ENCODE measurements around the gene OR6B3.

OR6B3 gene

DNA sequence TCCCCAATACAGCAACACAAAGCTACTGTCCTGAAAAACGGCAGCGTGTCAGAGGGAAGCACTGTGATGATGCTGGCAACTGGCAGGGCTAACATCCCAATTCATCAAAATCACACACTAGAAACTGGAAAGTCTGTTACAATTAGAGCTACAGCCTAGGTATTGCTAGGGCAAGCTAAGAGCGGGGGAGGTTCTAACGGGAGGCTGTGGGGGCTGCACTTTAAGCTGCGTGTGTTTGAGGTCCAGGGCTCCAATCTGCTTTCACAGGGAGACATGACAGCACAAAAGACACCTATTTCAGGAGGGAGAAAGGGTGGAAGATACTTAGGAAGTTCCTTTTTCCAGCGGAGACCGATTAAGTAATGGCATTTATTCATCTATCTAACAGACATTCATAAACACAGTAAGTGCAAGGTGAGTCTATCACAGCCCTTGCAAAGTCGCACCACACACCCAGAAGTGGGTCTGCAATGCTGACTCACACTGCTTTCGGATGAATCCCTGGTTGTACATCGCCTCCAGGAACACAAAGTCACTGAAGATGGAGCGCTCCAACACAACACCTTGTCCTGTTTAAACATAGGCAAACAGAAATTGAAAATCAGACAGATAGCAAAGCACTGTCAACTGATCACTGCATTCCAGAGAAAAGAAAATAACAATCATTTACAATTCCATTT lies 35.1 kb downstream of the OR6B3 start:
- TF ChIP-seq, protein P1, sequence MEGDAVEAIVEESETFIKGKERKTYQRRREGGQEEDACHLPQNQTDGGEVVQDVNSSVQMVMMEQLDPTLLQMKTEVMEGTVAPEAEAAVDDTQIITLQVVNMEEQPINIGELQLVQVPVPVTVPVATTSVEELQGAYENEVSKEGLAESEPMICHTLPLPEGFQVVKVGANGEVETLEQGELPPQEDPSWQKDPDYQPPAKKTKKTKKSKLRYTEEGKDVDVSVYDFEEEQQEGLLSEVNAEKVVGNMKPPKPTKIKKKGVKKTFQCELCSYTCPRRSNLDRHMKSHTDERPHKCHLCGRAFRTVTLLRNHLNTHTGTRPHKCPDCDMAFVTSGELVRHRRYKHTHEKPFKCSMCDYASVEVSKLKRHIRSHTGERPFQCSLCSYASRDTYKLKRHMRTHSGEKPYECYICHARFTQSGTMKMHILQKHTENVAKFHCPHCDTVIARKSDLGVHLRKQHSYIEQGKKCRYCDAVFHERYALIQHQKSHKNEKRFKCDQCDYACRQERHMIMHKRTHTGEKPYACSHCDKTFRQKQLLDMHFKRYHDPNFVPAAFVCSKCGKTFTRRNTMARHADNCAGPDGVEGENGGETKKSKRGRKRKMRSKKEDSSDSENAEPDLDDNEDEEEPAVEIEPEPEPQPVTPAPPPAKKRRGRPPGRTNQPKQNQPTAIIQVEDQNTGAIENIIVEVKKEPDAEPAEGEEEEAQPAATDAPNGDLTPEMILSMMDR (IDR thresholded peaks at IDR 0.05; ENCODE audit: low read depth, low read length, missing control alignments): no peak
- no peak overlapping the region for H3K4me3 ChIP-seq (ENCODE audit: low read depth, low read length)
- in situ Hi-C loops (cut with HindIII; ENCODE audit: low sequenced_read_pairs): no loop called here
- DNase-seq (ENCODE audit: low read depth): no peak

DNA sequence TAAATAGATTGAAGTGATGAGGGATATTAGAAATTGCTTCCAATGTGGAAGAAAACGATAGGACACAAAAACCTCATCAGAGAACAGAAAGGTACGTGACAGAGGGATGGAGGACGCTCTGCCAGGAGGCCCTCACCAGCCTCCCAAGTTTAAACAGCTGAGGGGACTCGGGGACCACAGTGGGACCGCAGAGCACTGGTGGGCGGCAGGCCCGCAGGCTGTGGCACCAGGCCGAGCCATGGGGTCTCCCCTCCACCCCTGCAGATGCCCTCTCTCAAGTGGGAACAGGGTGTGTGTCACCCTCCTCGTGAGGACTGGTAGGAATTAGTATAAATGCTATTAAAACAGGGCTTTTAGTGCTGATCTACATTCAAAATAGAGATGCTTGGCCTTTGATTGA lies 39.0 kb downstream of the OR6B3 start:
- TF ChIP-seq, protein P1 (IDR thresholded peaks at IDR 0.05; ENCODE audit: low read depth, low read length, missing control alignments): no peak
- DNase-seq (ENCODE audit: low read depth): no peak
- H3K4me3 ChIP-seq (ENCODE audit: low read depth, low read length): no peak overlapping the region
- in situ Hi-C loops (cut with HindIII; ENCODE audit: low sequenced_read_pairs): no loop called here

DNA sequence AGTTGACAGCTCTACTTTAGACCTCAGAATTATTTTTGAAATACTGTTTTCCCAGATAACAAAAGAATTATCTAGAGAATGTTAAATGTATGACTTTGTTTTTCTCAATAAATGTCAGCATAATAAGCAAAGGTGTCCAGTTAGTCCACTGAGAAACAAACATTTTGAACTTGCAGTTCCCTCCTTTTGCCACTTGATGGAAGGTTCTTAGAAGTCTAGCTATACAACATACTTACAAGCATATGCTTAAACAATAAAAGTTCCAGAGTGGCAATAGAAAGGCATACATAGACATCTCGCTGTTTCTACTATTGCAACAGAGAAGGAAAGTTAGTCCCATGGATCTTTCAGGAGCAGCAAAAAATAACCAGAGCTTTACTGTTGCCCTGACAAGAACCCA lies 40.0 kb downstream of the OR6B3 start:
- no peak overlapping the region for H3K4me3 ChIP-seq (ENCODE audit: low read depth, low read length)
- DNase-seq (ENCODE audit: low read depth): no peak
- TF ChIP-seq, protein P1 (IDR thresholded peaks at IDR 0.05; ENCODE audit: low read depth, low read length, missing control alignments): peak; percentile 34
- in situ Hi-C loops (cut with HindIII; ENCODE audit: low sequenced_read_pairs): no loop called here

DNA sequence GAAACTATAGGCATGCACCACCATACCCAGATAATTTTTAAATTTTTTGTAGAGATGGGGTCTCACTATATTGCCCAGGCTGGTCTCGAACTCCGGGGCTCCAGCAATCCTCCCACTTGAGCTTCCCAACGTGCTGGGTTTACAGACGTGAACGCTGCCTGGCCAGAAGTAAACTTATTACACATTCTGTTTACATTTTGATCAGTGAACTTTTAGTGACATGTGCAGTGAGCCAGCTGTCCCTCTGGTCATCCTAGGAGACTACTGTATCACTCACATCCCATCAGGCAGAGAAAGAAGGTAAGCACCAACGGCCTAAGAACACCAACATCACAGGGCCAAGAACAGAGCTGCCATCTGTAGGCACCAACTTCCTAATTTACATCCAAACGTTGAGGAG lies 50.3 kb downstream of the OR6B3 start:
- no peak for DNase-seq (ENCODE audit: low read depth)
- in situ Hi-C loops (cut with HindIII; ENCODE audit: low sequenced_read_pairs): no loop called here
- no peak overlapping the region for H3K4me3 ChIP-seq (ENCODE audit: low read depth, low read length)
- TF ChIP-seq, protein P1 (IDR thresholded peaks at IDR 0.05; ENCODE audit: low read depth, low read length, missing control alignments): no peak

DNA sequence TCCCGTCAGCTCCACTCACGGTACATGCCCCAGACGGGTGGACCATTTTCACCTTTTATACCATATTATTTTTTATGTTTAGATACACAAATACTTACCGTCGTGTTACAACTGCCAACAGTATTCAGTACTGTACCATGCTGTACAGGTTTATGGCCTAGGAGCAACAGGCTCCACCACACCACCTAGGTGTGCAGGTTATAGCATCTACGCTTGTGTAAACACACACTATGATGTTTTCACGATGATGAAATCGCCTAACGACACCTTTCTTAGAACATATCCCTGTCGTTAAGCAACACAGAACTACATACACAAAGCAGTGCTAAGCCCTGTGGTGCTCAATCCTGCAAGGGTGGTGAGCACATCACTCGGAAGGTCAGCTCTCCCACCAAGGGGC lies 52.6 kb downstream of the OR6B3 start:
- TF ChIP-seq, protein P1 (IDR thresholded peaks at IDR 0.05; ENCODE audit: low read depth, low read length, missing control alignments): no peak
- no peak for DNase-seq (ENCODE audit: low read depth)
- in situ Hi-C loops (cut with HindIII; ENCODE audit: low sequenced_read_pairs): no loop called here
- H3K4me3 ChIP-seq (ENCODE audit: low read depth, low read length): no peak overlapping the region

DNA sequence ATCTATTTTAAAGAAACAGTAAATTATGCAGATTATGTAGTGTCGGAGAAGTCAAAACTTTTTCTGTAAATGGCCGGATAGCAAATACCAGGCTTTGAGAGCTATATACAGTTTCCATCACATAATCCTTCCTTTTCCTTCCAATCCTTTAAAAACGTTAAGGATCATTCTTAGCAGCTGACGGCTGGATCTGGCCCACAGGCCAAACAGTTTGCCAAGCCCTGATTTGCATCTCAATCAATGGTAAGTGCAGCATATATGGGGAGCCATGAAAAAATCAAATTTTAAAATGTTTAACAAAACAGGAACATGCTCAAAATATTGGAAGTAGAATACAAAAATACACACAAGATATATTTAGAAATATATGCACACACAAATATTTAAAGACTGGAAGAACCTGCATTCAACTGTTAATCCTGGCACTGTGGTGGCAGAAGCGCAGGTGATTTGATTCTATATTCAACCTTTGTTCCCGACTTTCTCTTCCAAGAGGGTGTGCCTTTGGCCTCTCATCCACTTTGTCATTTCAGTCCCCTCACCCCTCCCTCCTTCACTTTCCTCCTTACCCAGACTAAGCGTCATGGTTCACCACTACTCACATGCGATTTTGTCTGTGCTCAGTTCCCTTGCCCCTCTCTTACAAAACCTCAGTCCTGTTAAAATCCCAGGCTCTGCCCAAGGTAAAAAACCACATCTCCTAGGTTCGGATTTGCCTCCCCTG lies 55.5 kb downstream of the OR6B3 start:
- H3K4me3 ChIP-seq (ENCODE audit: low read depth, low read length): no peak overlapping the region
- no peak for DNase-seq (ENCODE audit: low read depth)
- in situ Hi-C loops (cut with HindIII; ENCODE audit: low sequenced_read_pairs): no loop called here
- TF ChIP-seq, protein P1 (IDR thresholded peaks at IDR 0.05; ENCODE audit: low read depth, low read length, missing control alignments): no peak

Measured in astrocyte of the cerebellum (primary cell).